ENCODE results near the gene RBP7. TPM values are rescaled to one million over a fixed set of nuclear protein-coding genes. Genes with fewer than 3 reads are reported as not detected.

RBP7 gene
- total and polyA plus RNA-seq, 10 of the 15 experiments (the other 5 are each of a cell fraction or from before 2014, with no cell fraction given): 0.20 TPM; not detected in 9

DNA sequence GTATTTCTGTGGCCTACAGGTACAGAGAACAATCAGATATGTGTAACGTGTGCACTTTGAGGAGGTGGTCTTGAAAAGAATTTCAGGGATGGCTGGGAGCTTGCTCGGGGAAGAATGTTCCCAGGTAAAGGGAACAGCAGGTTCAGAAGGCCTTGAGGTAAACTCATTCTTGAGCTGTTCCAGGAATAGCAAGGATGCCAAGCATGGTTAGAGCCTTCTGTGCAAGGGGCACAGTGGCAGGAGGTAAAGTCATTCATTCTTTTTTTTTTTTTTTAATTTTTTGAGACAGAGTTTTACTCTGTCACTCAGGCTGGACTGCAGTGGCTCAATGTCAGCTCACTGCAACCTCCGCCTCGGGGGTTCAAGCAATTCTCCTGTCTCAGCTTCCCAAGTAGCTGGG is 45.7 kb downstream of the RBP7 start:
- no peaks in the 10 kb centered on the region for H4K20me1 ChIP-seq (ENCODE audit: control insufficient read depth, insufficient read depth)
- no peaks in the 10 kb centered on the region; a peak in 3 of 4 replicates for H3K36me3 ChIP-seq (ENCODE audit: control insufficient read depth in 2 of 2, insufficient read depth in 2 of 2, low read length in 1 of 2)
- H2AFZ ChIP-seq (ENCODE audit: control insufficient read depth, low read depth, low read length): no peak overlapping the region
- WGBS (ENCODE audit: insufficient coverage, insufficient replicate concordance, low lambda C conversion rate, missing lambda C conversion rate): 96% methylated on average over 4 of the region's 4 CpGs
- DNase-seq (ENCODE audit: low read depth, low spot score): no peak
- TF ChIP-seq RFX5 (IDR thresholded peaks at IDR 0.05; ENCODE audit: low read depth, low read length) (no peak), RELA (IDR thresholded peaks at IDR 0.05; ENCODE audit: borderline replicate concordance, partially characterized antibody) (no peak), IKZF1 (conservative IDR thresholded peaks at IDR 0.05) (no peak), KDM1A (IDR thresholded peaks at IDR 0.05; ENCODE audit: borderline replicate concordance) (no peak), CREM (IDR thresholded peaks at IDR 0.05; ENCODE audit: low read depth) (no peak), MLLT1 (IDR thresholded peaks at IDR 0.05) (no peak), SMARCA5 (IDR thresholded peaks at IDR 0.05) (no peak), ZNF274 (IDR thresholded peaks at IDR 0.05; ENCODE audit: insufficient read depth, insufficient read length) (no peak), WRNIP1 (IDR thresholded peaks at IDR 0.05; ENCODE audit: borderline replicate concordance, low read depth, low read length) (no peak), GATAD2B (conservative IDR thresholded peaks at IDR 0.05; ENCODE audit: low read depth) (no peak), POLR2A (IDR thresholded peaks at IDR 0.05; ENCODE audit: low read depth, low read length) (no peak), IRF4 (IDR thresholded peaks at IDR 0.05; ENCODE audit: low read depth, low read length) (no peak), ZNF24 (IDR thresholded peaks at IDR 0.05) (no peak), BMI1 (IDR thresholded peaks at IDR 0.05; ENCODE audit: borderline replicate concordance) (no peak)
- TF ChIP-seq, protein P1, sequence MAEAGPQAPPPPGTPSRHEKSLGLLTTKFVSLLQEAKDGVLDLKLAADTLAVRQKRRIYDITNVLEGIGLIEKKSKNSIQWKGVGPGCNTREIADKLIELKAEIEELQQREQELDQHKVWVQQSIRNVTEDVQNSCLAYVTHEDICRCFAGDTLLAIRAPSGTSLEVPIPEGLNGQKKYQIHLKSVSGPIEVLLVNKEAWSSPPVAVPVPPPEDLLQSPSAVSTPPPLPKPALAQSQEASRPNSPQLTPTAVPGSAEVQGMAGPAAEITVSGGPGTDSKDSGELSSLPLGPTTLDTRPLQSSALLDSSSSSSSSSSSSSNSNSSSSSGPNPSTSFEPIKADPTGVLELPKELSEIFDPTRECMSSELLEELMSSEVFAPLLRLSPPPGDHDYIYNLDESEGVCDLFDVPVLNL (IDR thresholded peaks at IDR 0.05; ENCODE audit: low read depth, low read length): no peak
- TF ChIP-seq, protein P2, sequence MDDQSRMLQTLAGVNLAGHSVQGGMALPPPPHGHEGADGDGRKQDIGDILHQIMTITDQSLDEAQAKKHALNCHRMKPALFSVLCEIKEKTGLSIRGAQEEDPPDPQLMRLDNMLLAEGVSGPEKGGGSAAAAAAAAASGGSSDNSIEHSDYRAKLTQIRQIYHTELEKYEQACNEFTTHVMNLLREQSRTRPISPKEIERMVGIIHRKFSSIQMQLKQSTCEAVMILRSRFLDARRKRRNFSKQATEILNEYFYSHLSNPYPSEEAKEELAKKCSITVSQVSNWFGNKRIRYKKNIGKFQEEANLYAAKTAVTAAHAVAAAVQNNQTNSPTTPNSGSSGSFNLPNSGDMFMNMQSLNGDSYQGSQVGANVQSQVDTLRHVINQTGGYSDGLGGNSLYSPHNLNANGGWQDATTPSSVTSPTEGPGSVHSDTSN (IDR thresholded peaks at IDR 0.05; ENCODE audit: insufficient replicate concordance, low read depth, low read length): no peak
- TF ChIP-seq, protein P3, sequence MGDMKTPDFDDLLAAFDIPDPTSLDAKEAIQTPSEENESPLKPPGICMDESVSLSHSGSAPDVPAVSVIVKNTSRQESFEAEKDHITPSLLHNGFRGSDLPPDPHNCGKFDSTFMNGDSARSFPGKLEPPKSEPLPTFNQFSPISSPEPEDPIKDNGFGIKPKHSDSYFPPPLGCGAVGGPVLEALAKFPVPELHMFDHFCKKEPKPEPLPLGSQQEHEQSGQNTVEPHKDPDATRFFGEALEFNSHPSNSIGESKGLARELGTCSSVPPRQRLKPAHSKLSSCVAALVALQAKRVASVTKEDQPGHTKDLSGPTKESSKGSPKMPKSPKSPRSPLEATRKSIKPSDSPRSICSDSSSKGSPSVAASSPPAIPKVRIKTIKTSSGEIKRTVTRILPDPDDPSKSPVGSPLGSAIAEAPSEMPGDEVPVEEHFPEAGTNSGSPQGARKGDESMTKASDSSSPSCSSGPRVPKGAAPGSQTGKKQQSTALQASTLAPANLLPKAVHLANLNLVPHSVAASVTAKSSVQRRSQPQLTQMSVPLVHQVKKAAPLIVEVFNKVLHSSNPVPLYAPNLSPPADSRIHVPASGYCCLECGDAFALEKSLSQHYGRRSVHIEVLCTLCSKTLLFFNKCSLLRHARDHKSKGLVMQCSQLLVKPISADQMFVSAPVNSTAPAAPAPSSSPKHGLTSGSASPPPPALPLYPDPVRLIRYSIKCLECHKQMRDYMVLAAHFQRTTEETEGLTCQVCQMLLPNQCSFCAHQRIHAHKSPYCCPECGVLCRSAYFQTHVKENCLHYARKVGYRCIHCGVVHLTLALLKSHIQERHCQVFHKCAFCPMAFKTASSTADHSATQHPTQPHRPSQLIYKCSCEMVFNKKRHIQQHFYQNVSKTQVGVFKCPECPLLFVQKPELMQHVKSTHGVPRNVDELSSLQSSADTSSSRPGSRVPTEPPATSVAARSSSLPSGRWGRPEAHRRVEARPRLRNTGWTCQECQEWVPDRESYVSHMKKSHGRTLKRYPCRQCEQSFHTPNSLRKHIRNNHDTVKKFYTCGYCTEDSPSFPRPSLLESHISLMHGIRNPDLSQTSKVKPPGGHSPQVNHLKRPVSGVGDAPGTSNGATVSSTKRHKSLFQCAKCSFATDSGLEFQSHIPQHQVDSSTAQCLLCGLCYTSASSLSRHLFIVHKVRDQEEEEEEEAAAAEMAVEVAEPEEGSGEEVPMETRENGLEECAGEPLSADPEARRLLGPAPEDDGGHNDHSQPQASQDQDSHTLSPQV (IDR thresholded peaks at IDR 0.05): no peak
- TF ChIP-seq, protein P4, sequence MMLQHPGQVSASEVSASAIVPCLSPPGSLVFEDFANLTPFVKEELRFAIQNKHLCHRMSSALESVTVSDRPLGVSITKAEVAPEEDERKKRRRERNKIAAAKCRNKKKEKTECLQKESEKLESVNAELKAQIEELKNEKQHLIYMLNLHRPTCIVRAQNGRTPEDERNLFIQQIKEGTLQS (IDR thresholded peaks at IDR 0.05; ENCODE audit: borderline replicate concordance, extremely low read depth, low read depth, low read length): no peak
- in situ Hi-C loops (cut with MboI) (no loop called here), intact Hi-C loops (cut with micrococcal nuclease; ENCODE audit: unreplicated experiment) (no loop called here)
- H3K4me1 ChIP-seq (ENCODE audit: control insufficient read depth, insufficient read depth, low read length): no peaks in the 10 kb centered on the region
- H3K9me3 ChIP-seq (replicated peaks; ENCODE audit: control insufficient read depth, insufficient read depth, low read length): no peaks in the 10 kb centered on the region
- ChIA-PET CTCF (interaction anchor here (1.0 kb wide), 1 partner anchor 177 kb away, joined by 3 read pairs; no protein-coding TSS in a partner anchor), POLR2A (no interaction called here), SMC1A (ENCODE audit: uncharacterized antibody, unreplicated experiment) (no interaction called here), RAD21 (ENCODE audit: unreplicated experiment) (no interaction called here)
- no peak for FAIRE-seq
- peaks cover 9% of the 10 kb centered on the region for H3K79me2 ChIP-seq (ENCODE audit: control insufficient read depth, insufficient read depth, low read length)
- BruUV-seq (replicated peaks): no TSS peak
- no peak overlapping the region for H3K27ac ChIP-seq (ENCODE audit: control insufficient read depth, insufficient read depth)
- H3K9ac ChIP-seq (ENCODE audit: control insufficient read depth, insufficient read depth, low read length): no peak overlapping the region
- H3K4me2 ChIP-seq (ENCODE audit: control insufficient read depth, insufficient read depth): no peak overlapping the region
- H3K27me3 ChIP-seq (replicated peaks in 1 of 2; ENCODE audit: control insufficient read depth in 2 of 2, insufficient read depth in 2 of 2, low read length in 1 of 2): no peaks in the 10 kb centered on the region
- H3K4me3 ChIP-seq: no peak overlapping the region
- ATAC-seq: no peak
